Smooth muscle cell of the coronary artery (primary cell): Measurements from ENCODE around the gene PMM1. TPM values are rescaled to one million over a fixed set of nuclear protein-coding genes. Genes with fewer than 3 reads are reported as not detected.

Experiments
- total RNA-seq: library from RNA; depleted of rRNA; stranded (reverse); fragments of >200 nt; gene quantifications from 2 replicates; pipeline ENCODE4 v1.2.3, GENCODE V29; 2014; ENCODE audit warnings: low replicate concordance

The PMM1 gene
- 25.5 and 26.2 TPM in 2 replicates for total RNA-seq

DNA sequence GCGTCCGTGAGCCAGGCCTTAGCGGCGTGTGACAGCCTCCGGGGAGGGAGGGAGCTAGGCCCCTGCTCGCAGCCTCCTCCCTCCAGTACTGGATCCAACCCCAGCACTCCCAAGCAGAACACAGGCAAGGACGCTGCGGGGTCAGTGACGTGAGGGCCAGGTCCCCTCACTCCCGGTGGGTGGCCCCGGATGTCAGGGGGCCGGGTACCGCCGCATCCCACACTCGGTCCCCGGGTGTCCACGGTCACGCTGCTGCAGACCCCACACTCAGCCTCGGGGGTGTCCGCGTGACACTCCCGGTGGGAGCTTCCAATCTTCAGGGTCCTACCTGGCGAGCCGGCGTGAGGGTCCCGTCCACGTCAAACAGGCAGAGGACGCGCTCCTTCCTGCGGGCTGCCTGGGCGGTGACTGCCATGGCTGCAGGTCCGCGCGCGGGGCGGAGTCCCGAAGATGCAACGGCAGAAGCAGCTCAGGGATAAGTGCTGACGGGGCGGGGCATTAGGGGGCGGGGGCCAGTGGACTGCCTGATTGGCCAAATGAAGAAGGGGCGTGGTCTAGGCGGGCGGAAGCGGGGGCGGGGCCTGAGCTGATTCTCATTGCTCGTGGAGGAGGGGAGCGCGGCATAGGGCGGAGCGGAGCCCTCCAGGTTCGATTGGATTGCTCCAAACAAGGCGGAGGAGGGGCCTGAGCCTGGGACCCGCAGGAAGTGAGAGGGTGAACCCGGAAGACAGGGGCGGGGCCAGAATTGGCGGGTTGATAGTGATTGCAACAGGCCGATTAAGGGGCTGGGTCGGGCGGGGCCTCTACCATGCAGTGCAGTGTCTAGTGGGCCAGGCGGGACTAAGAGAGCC, at the start of gene PMM1:
PMM1 (minus strand) TSS at position 450 of the 851 bp plus-strand sequence; CDS start at position 415, 35 bp downstream.

DNA sequence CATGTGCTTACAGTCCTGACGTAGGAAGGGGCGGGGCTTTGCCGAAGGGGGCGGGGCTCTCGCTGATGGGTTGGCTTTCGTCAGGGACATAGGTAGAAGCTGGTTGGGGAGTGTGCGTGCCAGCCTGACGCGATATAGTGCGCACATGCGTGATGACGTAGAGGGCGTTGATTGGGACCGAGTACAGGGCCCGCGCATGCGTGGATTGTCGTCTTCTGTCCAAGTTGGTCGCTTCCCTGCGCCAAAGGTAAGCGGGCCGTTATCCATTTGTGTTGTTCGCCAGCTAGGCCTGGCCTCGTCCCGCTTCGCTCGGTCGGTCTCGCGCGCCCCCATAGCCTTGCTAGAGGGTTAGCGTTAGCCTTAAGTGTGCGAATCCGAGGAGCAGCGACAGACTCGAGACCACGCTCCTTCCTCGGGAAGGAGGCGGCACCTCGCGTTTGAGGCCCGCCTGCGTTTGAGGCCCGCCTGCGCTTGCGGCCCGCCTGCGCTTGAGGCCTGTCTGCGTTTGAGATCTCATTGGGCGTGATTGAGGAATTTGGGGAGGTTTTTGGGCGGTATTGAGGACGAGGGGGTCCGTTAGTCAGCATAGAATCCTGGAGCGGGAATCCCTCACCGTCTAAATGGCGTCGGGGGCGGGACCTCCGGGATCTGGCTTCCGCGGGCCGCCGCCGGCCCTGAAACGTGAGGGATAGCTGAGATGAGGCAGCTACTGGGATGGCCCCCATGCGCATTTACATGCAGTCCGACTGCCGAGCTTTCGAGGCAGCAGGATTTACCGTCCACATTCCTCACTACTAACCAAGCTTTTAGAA, 31.7 kb upstream of the PMM1 start, which contains the start of gene XRCC6:
XRCC6 (plus strand) TSS at position 197 of the 812 bp plus-strand sequence. CDS start 710 bp downstream, outside the sequence.

DNA sequence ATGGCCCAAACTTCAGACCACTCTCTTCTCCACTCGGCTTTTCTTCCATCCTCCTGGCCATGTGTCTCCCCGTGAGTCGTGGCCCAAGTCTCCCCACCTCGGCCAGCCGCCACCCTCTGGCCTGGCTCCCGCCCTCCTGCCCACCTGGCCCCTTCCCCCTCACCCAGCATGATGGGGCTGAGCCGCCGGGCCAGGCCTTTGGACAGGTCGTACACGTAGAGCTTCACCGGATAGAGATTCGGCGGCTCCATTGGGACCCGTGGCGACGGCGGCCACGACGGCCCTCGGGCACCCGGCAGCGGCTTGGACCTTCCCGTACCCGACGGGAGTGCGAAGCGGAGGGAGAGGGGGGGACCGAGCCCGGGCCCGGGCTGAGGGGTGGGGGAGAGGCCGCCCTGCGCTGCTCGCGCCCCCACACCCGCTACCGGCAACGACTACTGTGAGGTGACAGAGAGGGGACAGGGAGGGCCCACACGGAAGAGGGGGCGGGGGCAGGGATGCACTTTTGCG, 31.0 kb upstream of the PMM1 start, which contains the start of gene DESI1:
DESI1 (minus strand) TSS at position 455 of the 510 bp plus-strand sequence; CDS start at position 251, 204 bp downstream.

DNA sequence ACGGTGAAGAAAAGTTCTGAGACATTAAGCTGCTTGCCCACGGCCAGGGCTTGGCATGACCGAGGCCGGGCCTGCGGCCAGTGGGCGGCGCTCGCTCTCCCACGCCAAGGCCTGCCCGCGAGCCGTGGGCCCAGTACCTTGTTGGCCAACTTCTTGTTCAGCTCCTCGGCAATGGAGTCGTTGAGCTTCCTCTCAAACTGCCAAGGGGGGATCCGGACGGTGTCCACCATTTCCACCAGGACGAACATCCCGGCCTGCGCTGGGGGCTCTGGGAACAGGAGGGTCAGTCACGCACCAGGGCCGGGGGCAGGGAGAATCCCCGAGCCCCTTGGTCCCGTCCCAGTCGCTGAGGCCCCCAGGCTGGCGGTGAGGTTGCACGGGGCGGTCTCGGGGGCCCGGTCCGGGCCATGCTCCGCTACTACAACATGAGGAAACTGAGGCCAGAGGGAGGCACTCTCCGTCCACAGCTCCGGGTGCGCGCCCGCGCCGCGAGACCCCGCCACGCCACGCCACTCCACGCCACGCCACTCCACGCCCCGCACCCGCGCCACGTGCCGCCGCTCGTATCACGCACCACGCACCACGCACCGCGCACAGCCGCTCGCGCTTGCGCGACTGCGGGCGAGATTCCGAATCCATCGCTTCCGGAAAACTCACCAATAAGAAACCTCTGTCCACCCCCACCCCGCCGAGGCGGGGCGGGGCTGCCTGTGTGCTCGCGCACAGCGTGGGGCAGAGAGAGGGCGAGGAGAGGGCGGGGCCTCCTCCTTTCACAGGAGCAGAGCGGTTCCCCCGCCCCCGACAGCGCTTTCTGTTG, 45.6 kb downstream of the PMM1 start, which contains the start of gene POLR3H:
POLR3H (minus strand) TSS at position 617 of the 817 bp plus-strand sequence; CDS start at position 248, 369 bp downstream.

Other genes starting within 250 kb of the PMM1 start
- 4.5 and 10.5 TPM in 2 replicates for gene TEF, start 207.9 kb downstream of the PMM1 start, total RNA-seq
- 10.1 TPM in 2 replicates for gene TOB2, start 143.0 kb downstream of the PMM1 start, total RNA-seq
- gene PHF5A, start 121.1 kb downstream of the PMM1 start, total RNA-seq = 59.8 and 62.2 TPM in 2 replicates
- gene ACO2, start 120.7 kb downstream of the PMM1 start, total RNA-seq = 67.7 and 78.2 TPM in 2 replicates
- gene POLR3H, start 45.4 kb downstream of the PMM1 start, total RNA-seq = 20.2 and 33.2 TPM in 2 replicates
- gene CSDC2, start 28.8 kb downstream of the PMM1 start, total RNA-seq = 1.4 and 9.3 TPM in 2 replicates
- 6.4 and 12.7 TPM in 2 replicates for gene DESI1, start 31.2 kb upstream of the PMM1 start, total RNA-seq
- gene XRCC6, start 31.5 kb upstream of the PMM1 start, total RNA-seq = 210 and 290 TPM in 2 replicates
- gene SNU13, start 99.0 kb upstream of the PMM1 start, total RNA-seq = 76.8 and 94.9 TPM in 2 replicates
- gene MEI1, start 109.7 kb upstream of the PMM1 start, total RNA-seq = 0.12 and 1.1 TPM in 2 replicates
- 4.0 and 7.5 TPM in 2 replicates for gene CCDC134, start 210.8 kb upstream of the PMM1 start, total RNA-seq
- 30.1 and 48.3 TPM in 2 replicates for gene SREBF2, start 243.3 kb upstream of the PMM1 start, total RNA-seq